Measurements from ENCODE around the gene ARHGEF19. TPM values are rescaled to one million over a fixed set of nuclear protein-coding genes. Genes with fewer than 3 reads are reported as not detected.

Gene ARHGEF19
- total and polyA plus RNA-seq, 9 of the 15 experiments (the other 6 are each of a cell fraction or from before 2014, with no cell fraction given) = 0.73 to 21.0 (median 5.2) TPM

DNA sequence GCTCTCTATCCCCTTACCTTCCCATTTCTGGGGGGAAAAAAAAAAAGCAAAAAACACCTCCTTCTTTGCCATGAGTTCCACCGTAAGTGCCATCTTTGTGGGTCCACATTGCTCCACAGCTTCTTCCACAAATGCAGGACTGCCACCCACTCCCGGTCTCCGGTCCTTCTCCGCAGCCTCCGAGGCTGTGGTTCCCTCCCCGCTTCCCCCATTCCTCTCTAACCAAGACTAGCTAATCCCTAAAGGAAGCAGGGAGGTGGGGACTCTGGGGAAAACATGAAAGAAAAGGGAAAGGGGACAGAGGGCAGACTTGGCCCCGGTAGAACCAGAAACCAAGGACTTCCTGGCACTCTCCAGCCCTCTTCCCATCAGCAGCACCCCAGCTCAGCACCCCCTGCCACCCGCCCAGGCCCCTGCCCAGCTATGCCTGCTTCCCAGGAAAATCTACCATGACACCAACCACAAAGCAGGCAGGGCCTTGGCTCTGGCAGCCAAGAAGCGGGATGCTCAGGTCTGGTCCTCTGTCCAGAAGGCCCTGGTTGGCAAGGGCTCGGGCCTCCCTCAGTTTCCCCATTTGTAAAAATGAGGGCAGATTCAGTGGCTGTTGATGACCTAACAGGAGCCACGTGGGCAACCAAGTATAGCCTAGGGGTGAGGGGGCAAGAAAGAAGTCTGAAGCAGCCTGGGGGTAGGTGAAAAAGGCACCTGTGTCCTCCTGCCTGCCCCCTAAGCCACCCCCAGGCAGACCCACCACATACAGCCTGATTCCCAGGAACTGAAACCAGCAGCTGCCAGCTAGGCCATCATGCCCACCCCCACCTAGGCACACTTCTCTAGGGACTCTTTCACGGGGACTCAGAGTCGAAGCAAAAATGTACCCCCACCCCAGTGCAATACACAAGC, 59.1 kb downstream of the ARHGEF19 start:
- Histone ChIP-seq H3K9me3 (replicated peaks; ENCODE audit: control insufficient read depth, insufficient read depth, low read depth, low read length) (no peaks in the 10 kb centered on the region), H3K4me3 (no peak overlapping the region), H3K79me2 (ENCODE audit: control insufficient read depth, insufficient read depth, low read length) (no peaks in the 10 kb centered on the region), H3K27me3 (ENCODE audit: control insufficient read depth in 2 of 2, insufficient read depth in 2 of 2, low read length in 2 of 2) (no peaks in the 10 kb centered on the region), H3K4me2 (ENCODE audit: insufficient read depth, low read length) (no peak overlapping the region), H4K20me1 (replicated peaks; ENCODE audit: control insufficient read depth, insufficient read depth, low read length) (peaks cover 6% of the 10 kb centered on the region; the same call in 1 of the 2 replicates), H3K4me1 (replicated peaks in 1 of 2; ENCODE audit: control insufficient read depth in 2 of 2, insufficient read depth in 2 of 2, low read length in 2 of 2) (peaks cover 17 to 55% of the 10 kb centered on the region in 2 experiments), H3K27ac (ENCODE audit: extremely low read depth, low read depth, low read length) (no peak overlapping the region), H3K9ac (ENCODE audit: insufficient read depth in 1 of 2, low read depth in 2 of 2, low read length in 2 of 2) (peak overlapping the region in 1 of 2 experiments; percentile 26; a peak in 2 of 4 replicates), H3K9me1 (ENCODE audit: control insufficient read depth, insufficient read depth, low read length) (peaks cover 4% of the 10 kb centered on the region), H3K36me3 (ENCODE audit: control insufficient read depth, insufficient read depth, low read length) (no peaks in the 10 kb centered on the region), H2AFZ (ENCODE audit: low read depth, low read length) (no peak overlapping the region)
- intact Hi-C loops (cut with micrococcal nuclease) = loop anchor here (5.0 kb wide), 1 partner anchor 71 kb away; no protein-coding TSS in a partner anchor
- ATAC-seq = no peak
- CTCF ChIA-PET (ENCODE audit: low intra/inter-chr PET ratio) = interaction anchor here (0.5 kb wide), 1 partner anchor 71 kb away, joined by 3 read pairs; no protein-coding TSS in a partner anchor
- TF ChIP-seq DIDO1 (tag; IDR thresholded peaks at IDR 0.05; ENCODE audit: low read depth) = no peak
- no peak for TF ChIP-seq MCM2 (IDR thresholded peaks at IDR 0.05; ENCODE audit: low read depth)
- TF ChIP-seq KDM5B (IDR thresholded peaks at IDR 0.05; ENCODE audit: insufficient replicate concordance, low read depth, low read length) = no peak
- TF ChIP-seq CEBPB (tag; IDR thresholded peaks at IDR 0.05) = no peak
- no peak for TF ChIP-seq PML (IDR thresholded peaks at IDR 0.05; ENCODE audit: low read length)
- TF ChIP-seq FOXJ2 (tag; IDR thresholded peaks at IDR 0.05) = no peak
- TF ChIP-seq, protein P1, sequence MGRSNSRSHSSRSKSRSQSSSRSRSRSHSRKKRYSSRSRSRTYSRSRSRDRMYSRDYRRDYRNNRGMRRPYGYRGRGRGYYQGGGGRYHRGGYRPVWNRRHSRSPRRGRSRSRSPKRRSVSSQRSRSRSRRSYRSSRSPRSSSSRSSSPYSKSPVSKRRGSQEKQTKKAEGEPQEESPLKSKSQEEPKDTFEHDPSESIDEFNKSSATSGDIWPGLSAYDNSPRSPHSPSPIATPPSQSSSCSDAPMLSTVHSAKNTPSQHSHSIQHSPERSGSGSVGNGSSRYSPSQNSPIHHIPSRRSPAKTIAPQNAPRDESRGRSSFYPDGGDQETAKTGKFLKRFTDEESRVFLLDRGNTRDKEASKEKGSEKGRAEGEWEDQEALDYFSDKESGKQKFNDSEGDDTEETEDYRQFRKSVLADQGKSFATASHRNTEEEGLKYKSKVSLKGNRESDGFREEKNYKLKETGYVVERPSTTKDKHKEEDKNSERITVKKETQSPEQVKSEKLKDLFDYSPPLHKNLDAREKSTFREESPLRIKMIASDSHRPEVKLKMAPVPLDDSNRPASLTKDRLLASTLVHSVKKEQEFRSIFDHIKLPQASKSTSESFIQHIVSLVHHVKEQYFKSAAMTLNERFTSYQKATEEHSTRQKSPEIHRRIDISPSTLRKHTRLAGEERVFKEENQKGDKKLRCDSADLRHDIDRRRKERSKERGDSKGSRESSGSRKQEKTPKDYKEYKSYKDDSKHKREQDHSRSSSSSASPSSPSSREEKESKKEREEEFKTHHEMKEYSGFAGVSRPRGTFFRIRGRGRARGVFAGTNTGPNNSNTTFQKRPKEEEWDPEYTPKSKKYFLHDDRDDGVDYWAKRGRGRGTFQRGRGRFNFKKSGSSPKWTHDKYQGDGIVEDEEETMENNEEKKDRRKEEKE (IDR thresholded peaks at IDR 0.05; ENCODE audit: borderline replicate concordance in 1 of 2, control insufficient read depth in 1 of 2, low read depth in 2 of 2, low read length in 1 of 2) = no peak
- TF ChIP-seq ZNF253 (CRISPR knock-in tag; conservative IDR thresholded peaks at IDR 0.05) = no peak
- BruUV-seq (replicated peaks) = no TSS peak
- in situ Hi-C loops (cut with MboI) = no loop called here
- POLR2A ChIA-PET = interaction anchor here (0.8 to 1.7 kb wide), 2 partner anchors 9 to 15 kb away, joined by 4 to 6 read pairs; no protein-coding TSS in a partner anchor
- WGBS (ENCODE audit: insufficient coverage, low coverage, missing lambda C conversion rate) = 59% methylated on average over 13 of the region's 13 CpGs
- no peak for FAIRE-seq
- DNase-seq (ENCODE audit: extremely low read depth in 1 of 4, low spot score in 3 of 4) = no peak

Measured in K562 (cell line).